Sigmoid colon (tissue), 7 donors: Measurements from ENCODE around the gene ACSS2. TPM values are rescaled to one million over a fixed set of nuclear protein-coding genes. Genes with fewer than 3 reads are reported as not detected.
"Not testable (repeated sequence)": the region's sequence is repeated elsewhere in the genome, so short reads cannot be mapped to it uniquely, and the experiment has no call there.

Experiments
- DNase-seq: peaks from one replicate; pipeline ENCODE4 v3.0.0-alpha.2; 2019
- H3K27ac ChIP-seq, 4 donors: fragments of 200-600 bp; sonication (generic); one replicate each; pipeline ENCODE4 v1.5.1; 2016 to 2019; ENCODE audit warnings: mild to moderate bottlenecking in 1 of 4
- H3K27me3 ChIP-seq, 3 donors: fragments of 200-600 bp; sonication (generic); one replicate each; pipeline ENCODE4 v1.5.1; 2019; ENCODE audit warnings: mild to moderate bottlenecking in 1 of 3
- H3K36me3 ChIP-seq, 4 donors: fragments of 200-600 bp; sonication (generic); one replicate each; pipeline ENCODE4 v1.5.1; 2016 to 2019
- H3K4me1 ChIP-seq, 4 donors: fragments of 200-600 bp; sonication (generic); one replicate each; pipeline ENCODE4 v1.5.1; 2017 to 2019
- H3K4me3 ChIP-seq, 4 donors: fragments of 200-600 bp; sonication (generic); one replicate each; pipeline ENCODE4 v1.5.1; 2017 to 2019; ENCODE audit warnings: mild to moderate bottlenecking in 2 of 4, moderate library complexity in 1 of 4
- H3K9me3 ChIP-seq, 4 donors: fragments of 200-600 bp in 3 of 4; sonication (generic) in 3 of 4; one replicate each; pipeline versions ENCODE4 v1.5.1 to v1.6.1; 2013 to 2019
- EP300 ChIP-seq, 4 donors: sonication (generic); formaldehyde crosslinking; IDR thresholded peaks; one replicate each; pipeline ENCODE4 v1.6.1; 2017; ENCODE audit warnings: antibody characterized with exemption in 4 of 4
- POLR2A ChIP-seq, 2 donors: fragments of 450-650 bp; IDR thresholded peaks; one replicate each; pipeline ENCODE4 v1.6.1; 2016; ENCODE audit warnings: antibody characterized with exemption in 2 of 2, mild to moderate bottlenecking in 2 of 2, moderate library complexity in 2 of 2
- POLR2AphosphoS5 ChIP-seq, 4 donors: sonication (generic); formaldehyde crosslinking; IDR thresholded peaks; one replicate each; pipeline ENCODE4 v1.6.1; 2017; ENCODE audit warnings: antibody characterized with exemption in 4 of 4
- WGBS, 2 donors: extraction: QIAGEN DNeasy Blood & Tissue Kit; methylation state at CpG; one replicate each; pipeline ENCODE4 v1.1.7; 2013; 5-methylcytosine and 5-hydroxymethylcytosine counted together
- intact Hi-C: fragments of 100-400 bp; cut with DNase I; formaldehyde crosslinking; loops from one replicate; pipeline ENCODE4 v1.15.1; 2023
- polyA plus RNA-seq, 3 donors: library from polyadenylated mRNA; stranded (reverse); fragments of 200-250 nt; gene quantifications; one replicate each; pipeline ENCODE4 v1.2.3, GENCODE V29; 2013
- total RNA-seq, 4 donors: library from RNA; depleted of rRNA; stranded (reverse); fragments of >200 nt; gene quantifications; one replicate each; pipeline ENCODE4 v1.1.0, GENCODE V29; 2016
- TF ChIP-seq, protein P1 (sequence below), 4 experiments: fragments of 450-650 bp in 3 of 4; fragments of 200-600 bp in 1 of 4; IDR thresholded peaks; one replicate each; pipeline ENCODE4 v1.5.1; 2016 to 2019; ENCODE audit warnings: antibody characterized with exemption in 4 of 4, mild to moderate bottlenecking in 3 of 4, moderate library complexity in 2 of 4
- donor health status: healthy with polysubstance abuse.
- donor health status: Bipolar disorder and iron deficiency.
- donor health status: healthy.

ACSS2 gene
- total and polyA plus RNA-seq, 7 donors: 29.7 to 232 (median 70.1) TPM

DNA sequence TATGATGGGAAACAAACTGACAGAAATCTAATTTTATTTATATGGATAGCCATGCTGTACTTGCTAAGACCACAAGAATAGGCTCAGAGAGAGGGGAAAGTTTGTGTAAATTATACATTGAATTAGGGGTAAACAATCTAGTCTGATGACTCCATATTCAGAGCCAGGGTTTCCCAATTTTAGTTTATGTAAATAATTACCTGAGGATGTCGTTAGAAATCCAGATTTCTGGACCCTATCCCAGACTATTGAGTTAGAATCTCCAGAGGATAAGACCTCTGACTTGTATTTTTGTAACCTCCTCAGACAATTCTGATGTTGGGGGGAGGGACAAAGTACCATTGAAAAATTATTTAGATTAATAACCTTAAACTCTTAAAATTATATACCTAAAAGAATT lies 18.3 kb downstream of the ACSS2 start:
- H3K27me3 ChIP-seq: no peaks in the 10 kb centered on the region
- 5 to 48% methylated on average over 1 of the region's 1 CpG for WGBS, 2 donors

DNA sequence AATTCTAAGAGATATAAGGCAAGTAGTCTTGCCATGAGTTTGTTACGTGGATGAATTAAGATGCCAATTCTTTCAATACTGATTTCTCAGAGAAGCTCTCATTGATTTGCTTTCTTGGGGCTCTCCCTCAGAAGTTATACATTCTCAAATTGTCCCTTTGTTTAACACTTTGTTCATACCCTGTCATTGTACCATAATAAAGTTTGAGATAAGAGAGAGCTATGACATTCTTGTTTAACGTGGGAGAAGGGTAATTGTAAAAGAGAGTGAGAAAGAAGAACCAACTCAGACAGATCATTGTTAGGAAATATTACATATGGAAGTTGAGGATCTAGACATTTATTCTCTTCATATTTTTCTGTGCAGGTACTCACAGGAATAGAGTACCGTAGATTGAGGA lies 19.1 kb downstream of the ACSS2 start:
- intact Hi-C loops: no loop called here
- WGBS, 2 donors: 21 to 64% methylated on average over 3 of the region's 3 CpGs
- no peak for TF ChIP-seq EP300 (IDR thresholded peaks at IDR 0.05)
- TF ChIP-seq, protein P1, sequence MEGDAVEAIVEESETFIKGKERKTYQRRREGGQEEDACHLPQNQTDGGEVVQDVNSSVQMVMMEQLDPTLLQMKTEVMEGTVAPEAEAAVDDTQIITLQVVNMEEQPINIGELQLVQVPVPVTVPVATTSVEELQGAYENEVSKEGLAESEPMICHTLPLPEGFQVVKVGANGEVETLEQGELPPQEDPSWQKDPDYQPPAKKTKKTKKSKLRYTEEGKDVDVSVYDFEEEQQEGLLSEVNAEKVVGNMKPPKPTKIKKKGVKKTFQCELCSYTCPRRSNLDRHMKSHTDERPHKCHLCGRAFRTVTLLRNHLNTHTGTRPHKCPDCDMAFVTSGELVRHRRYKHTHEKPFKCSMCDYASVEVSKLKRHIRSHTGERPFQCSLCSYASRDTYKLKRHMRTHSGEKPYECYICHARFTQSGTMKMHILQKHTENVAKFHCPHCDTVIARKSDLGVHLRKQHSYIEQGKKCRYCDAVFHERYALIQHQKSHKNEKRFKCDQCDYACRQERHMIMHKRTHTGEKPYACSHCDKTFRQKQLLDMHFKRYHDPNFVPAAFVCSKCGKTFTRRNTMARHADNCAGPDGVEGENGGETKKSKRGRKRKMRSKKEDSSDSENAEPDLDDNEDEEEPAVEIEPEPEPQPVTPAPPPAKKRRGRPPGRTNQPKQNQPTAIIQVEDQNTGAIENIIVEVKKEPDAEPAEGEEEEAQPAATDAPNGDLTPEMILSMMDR (IDR thresholded peaks at IDR 0.05): no peak
- TF ChIP-seq POLR2A (IDR thresholded peaks at IDR 0.05): no peak
- no peak for TF ChIP-seq POLR2AphosphoS5 (IDR thresholded peaks at IDR 0.05)
- no peak overlapping the region for H3K27ac ChIP-seq
- H3K4me3 ChIP-seq: no peak overlapping the region
- no peak for DNase-seq
- H3K27me3 ChIP-seq: no peaks in the 10 kb centered on the region
- H3K36me3 ChIP-seq: no peaks in the 10 kb centered on the region
- H3K4me1 ChIP-seq: peaks cover 0 to 22% (median 17%) of the 10 kb centered on the region in 4 donors
- no peaks in the 10 kb centered on the region for H3K9me3 ChIP-seq

More for the DNA sequence above, 18.3 kb downstream of the ACSS2 start:
- Histone ChIP-seq H3K9me3 (no peaks in the 10 kb centered on the region), H3K4me3 (no peak overlapping the region), H3K27ac (no peak overlapping the region), H3K4me1 (peaks cover 0 to 22% (median 17%) of the 10 kb centered on the region in 4 donors), H3K36me3 (no peaks in the 10 kb centered on the region)
- TF ChIP-seq POLR2AphosphoS5 (IDR thresholded peaks at IDR 0.05) (no peak), POLR2A (IDR thresholded peaks at IDR 0.05) (no peak)
- intact Hi-C loops: no loop called here
- no peak for DNase-seq

DNA sequence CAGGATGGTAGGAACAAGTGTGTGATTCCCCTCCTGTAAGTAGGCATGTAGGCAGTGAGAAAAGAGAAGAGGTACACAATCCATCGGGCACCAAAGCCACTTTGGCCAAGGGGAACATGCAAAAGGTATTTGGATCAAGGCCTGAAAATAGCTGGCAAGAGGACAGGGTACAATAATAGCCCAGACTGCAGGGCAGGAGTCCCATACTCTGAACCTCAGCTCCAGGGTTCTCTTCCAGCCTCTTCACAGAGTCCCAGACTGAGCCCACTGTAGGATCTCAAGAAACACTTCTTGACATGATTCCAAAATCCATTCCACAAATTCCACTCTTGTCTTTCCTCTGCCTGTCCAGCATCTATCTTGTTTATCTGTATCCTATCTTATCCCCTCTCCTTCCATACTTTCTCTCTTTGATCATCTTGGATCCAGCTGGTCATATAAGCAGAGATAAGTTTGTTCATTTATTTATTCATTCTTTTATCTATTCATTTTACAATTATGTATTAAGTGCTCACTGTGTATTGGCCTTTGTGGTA lies 19.7 kb downstream of the ACSS2 start:
- Histone ChIP-seq H3K9me3 (no peaks in the 10 kb centered on the region), H3K27me3 (no peaks in the 10 kb centered on the region), H3K4me3 (no peak overlapping the region), H3K27ac (peak overlapping the region in 1 of 4 donors; percentile 11), H3K4me1 (peaks cover 0 to 22% (median 17%) of the 10 kb centered on the region in 4 donors), H3K36me3 (peaks cover 0 to 2% (median 0%) of the 10 kb centered on the region in 4 donors)
- 15 to 63% methylated on average over 1 of the region's 1 CpG for WGBS, 2 donors
- intact Hi-C loops: no loop called here
- no peak for TF ChIP-seq POLR2A (IDR thresholded peaks at IDR 0.05)
- TF ChIP-seq, protein P1 (IDR thresholded peaks at IDR 0.05): no peak
- TF ChIP-seq POLR2AphosphoS5 (IDR thresholded peaks at IDR 0.05): no peak
- TF ChIP-seq EP300 (IDR thresholded peaks at IDR 0.05): no peak
- DNase-seq: no peak

DNA sequence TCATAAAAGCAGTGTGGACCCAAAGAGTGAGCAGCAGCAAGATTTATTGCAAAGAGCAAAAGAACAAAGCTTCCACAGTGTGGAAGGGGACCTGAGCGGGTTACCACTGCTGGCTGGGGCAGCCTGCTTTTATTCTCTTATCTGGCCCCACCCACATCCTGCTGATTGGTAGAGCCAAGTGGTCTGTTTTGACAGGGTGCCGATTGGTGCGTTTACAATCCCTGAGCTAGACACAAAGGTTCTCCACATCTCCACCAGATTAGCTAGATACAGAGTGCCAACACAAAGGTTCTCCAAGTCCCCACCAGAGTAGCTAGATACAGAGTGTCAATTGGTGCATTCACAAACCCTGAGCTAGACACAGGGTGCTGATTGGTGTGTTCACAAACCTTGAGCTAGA lies 21.7 kb downstream of the ACSS2 start:
- DNase-seq, H3K36me3 ChIP-seq, H3K4me3 ChIP-seq, H3K9me3 ChIP-seq, intact Hi-C loops, H3K27ac ChIP-seq, H3K27me3 ChIP-seq: not testable (repeated sequence)
- H3K4me1 ChIP-seq: peaks cover 0 to 22% (median 17%) of the 10 kb centered on the region in 4 donors
- WGBS, 2 donors: 61 to 87% methylated on average over 2 to 3 of the region's 3 CpGs

DNA sequence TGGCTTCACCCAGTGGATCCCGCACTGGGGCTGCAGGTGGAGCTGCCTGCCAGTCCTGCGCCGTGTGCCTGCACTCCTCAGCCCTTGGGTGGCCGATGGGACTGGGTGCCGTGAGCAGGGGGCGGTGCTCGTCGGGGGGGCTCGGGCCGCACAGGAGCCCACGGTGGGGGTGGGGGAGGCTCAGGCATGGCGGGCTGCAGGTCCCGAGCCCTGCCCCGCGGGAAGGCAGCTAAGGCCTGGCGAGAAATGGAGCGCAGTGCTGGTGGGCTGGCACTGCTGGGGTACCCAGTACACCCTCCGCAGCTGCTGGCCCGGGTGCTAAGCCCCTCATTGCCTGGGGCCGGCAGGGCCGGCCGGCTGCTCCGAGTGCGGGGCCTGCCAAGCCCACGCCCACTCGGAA lies 22.3 kb downstream of the ACSS2 start:
- intact Hi-C loops, H3K27me3 ChIP-seq, H3K9me3 ChIP-seq, DNase-seq, H3K36me3 ChIP-seq, H3K27ac ChIP-seq, H3K4me3 ChIP-seq: not testable (repeated sequence)
- WGBS, 2 donors: 93 to 94% methylated on average over 26 of the region's 26 CpGs
- peaks cover 0 to 22% (median 17%) of the 10 kb centered on the region in 4 donors for H3K4me1 ChIP-seq

DNA sequence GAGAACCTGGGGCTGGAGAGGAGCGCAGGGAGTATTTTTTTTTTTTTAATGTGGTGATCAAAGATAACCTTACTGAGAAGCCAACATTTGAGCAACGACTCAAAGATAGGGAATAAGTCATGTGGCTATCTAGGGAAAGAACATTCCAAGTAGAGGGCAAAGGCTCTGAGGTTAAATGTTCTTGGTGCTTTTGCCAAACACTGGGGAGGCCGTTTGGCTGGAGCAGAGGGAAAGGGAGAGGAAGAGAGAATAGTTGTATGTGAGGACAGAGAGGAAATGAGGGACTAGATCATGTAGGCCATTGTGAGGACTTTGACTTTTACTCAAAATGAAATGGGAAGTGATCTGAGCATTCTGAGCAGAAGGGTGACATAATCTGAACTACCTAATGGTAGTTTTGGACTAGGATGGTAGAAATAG lies 27.8 kb downstream of the ACSS2 start:
- no peak for DNase-seq
- no peaks in the 10 kb centered on the region for H3K27me3 ChIP-seq
- TF ChIP-seq, protein P1 (IDR thresholded peaks at IDR 0.05): no peak
- TF ChIP-seq EP300 (IDR thresholded peaks at IDR 0.05) (no peak), POLR2AphosphoS5 (IDR thresholded peaks at IDR 0.05) (no peak), POLR2A (IDR thresholded peaks at IDR 0.05) (no peak)
- WGBS, 2 donors: 35 to 63% methylated on average over 3 of the region's 3 CpGs
- intact Hi-C loops: no loop called here
- no peaks in the 10 kb centered on the region for H3K9me3 ChIP-seq
- no peak overlapping the region for H3K27ac ChIP-seq
- no peak overlapping the region for H3K4me3 ChIP-seq
- peaks cover 0 to 14% (median 13%) of the 10 kb centered on the region in 4 donors for H3K4me1 ChIP-seq
- H3K36me3 ChIP-seq: peaks cover 0 to 6% (median 0%) of the 10 kb centered on the region in 4 donors
